GM18511 (cell line): ENCODE measurements around the gene EBNA1BP2.
"Not testable (repeated sequence)": the region's sequence is repeated elsewhere in the genome, so short reads cannot be mapped to it uniquely, and the experiment has no call there.

Source experiments
- ATAC-seq: cut with Tn5 transposase; IDR thresholded peaks from one replicate; pipeline ENCODE4 v1.9.1; 2021; ENCODE audit warnings: mild to moderate bottlenecking, moderate library complexity; ENCODE audit not compliant: unreplicated experiment

The EBNA1BP2 gene

GRCh38 chr1:43174873-43175272 is 2.8 kb upstream of the EBNA1BP2 start:
- ATAC-seq, result no peak

- ATAC-seq, result peak; percentile 49
These were observed 460 bp upstream of the EBNA1BP2 start for GRCh38 chr1:43172527-43172972.

GRCh38 chr1:43171312-43171875 is 696 bp downstream of the EBNA1BP2 start:
- no peak for ATAC-seq

GRCh38 chr1:43165765-43166164 is 6.3 kb downstream of the EBNA1BP2 start:
- ATAC-seq, result no peak

GRCh38 chr1:43165162-43165561 is 6.9 kb downstream of the EBNA1BP2 start:
- no peak for ATAC-seq

GRCh38 chr1:43156026-43156425 is 16.1 kb downstream of the EBNA1BP2 start:
- no peak for ATAC-seq

- ATAC-seq, result no peak
These were observed 18.6 kb downstream of the EBNA1BP2 start for GRCh38 chr1:43153443-43153842.

- ATAC-seq, result no peak
These were observed 19.2 kb downstream of the EBNA1BP2 start for GRCh38 chr1:43152866-43153265.

- ATAC-seq, result no peak
These were observed 22.2 kb downstream of the EBNA1BP2 start for GRCh38 chr1:43149889-43150288.

- ATAC-seq, result no peak
These were observed 24.3 kb downstream of the EBNA1BP2 start for GRCh38 chr1:43147625-43148327.

- no peak for ATAC-seq
These were observed 27.9 kb downstream of the EBNA1BP2 start for GRCh38 chr1:43144237-43144636.

GRCh38 chr1:43143441-43143888 is 28.6 kb downstream of the EBNA1BP2 start:
- no peak for ATAC-seq

- ATAC-seq, result no peak
These were observed 31.5 kb downstream of the EBNA1BP2 start for GRCh38 chr1:43140583-43140982.

- ATAC-seq, result no peak
These were observed 32.1 kb downstream of the EBNA1BP2 start for GRCh38 chr1:43140010-43140409.

GRCh38 chr1:43139295-43139694 is 32.8 kb downstream of the EBNA1BP2 start:
- not testable (repeated sequence) for ATAC-seq

GRCh38 chr1:43137445-43138052 is 34.5 kb downstream of the EBNA1BP2 start:
- ATAC-seq, result no peak

GRCh38 chr1:43135857-43136781 is 36.0 kb downstream of the EBNA1BP2 start:
- no peak for ATAC-seq

- no peak for ATAC-seq
These were observed 37.5 kb downstream of the EBNA1BP2 start for GRCh38 chr1:43134640-43135039.

GRCh38 chr1:43134068-43134467 is 38.0 kb downstream of the EBNA1BP2 start:
- ATAC-seq, result no peak

GRCh38 chr1:43129426-43129825 is 42.7 kb downstream of the EBNA1BP2 start:
- ATAC-seq, result no peak

GRCh38 chr1:43128816-43129215 is 43.3 kb downstream of the EBNA1BP2 start:
- ATAC-seq, result no peak
